GM12873 (cell line): ENCODE data around the gene EPHA7.
A peak's percentile ranks its signal among the peaks of the same experiment; 100 is the strongest.

Experiments
- TF ChIP-seq, protein P1 (sequence below): IDR thresholded peaks from 2 replicates; pipeline ENCODE4 v1.5.1; 2012; ENCODE audit warnings: low read depth, mild to moderate bottlenecking, moderate library complexity, low read length, control low read depth; ENCODE audit not compliant: insufficient read depth; ENCODE audit errors: missing control alignments

The EPHA7 gene

GRCh38 chr6:93424303-93425064 lies 5.1 kb upstream of the EPHA7 start:
- TF ChIP-seq, protein P1, sequence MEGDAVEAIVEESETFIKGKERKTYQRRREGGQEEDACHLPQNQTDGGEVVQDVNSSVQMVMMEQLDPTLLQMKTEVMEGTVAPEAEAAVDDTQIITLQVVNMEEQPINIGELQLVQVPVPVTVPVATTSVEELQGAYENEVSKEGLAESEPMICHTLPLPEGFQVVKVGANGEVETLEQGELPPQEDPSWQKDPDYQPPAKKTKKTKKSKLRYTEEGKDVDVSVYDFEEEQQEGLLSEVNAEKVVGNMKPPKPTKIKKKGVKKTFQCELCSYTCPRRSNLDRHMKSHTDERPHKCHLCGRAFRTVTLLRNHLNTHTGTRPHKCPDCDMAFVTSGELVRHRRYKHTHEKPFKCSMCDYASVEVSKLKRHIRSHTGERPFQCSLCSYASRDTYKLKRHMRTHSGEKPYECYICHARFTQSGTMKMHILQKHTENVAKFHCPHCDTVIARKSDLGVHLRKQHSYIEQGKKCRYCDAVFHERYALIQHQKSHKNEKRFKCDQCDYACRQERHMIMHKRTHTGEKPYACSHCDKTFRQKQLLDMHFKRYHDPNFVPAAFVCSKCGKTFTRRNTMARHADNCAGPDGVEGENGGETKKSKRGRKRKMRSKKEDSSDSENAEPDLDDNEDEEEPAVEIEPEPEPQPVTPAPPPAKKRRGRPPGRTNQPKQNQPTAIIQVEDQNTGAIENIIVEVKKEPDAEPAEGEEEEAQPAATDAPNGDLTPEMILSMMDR: peak; percentile 57

DNA sequence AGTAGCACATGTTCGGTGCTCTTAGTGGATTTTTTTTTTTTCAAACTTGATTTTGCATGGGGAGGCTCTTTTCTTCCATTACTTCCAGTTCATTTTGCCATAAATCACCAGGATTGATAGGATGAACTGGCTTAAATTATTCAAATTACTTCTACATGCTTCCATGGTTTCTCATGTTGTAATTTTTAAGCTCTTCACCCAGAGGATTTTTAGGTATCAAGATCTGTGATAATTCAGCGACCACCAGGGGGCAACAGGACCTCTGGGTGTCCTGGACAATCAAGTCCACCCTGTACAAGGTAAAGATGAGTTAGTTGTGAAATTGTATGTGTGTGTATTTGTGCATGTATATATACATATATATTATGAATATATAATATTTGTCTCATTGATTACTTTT lies 4.2 kb upstream of the EPHA7 start:
- TF ChIP-seq, protein P1: peak; percentile 47

- TF ChIP-seq, protein P1: no peak
These were observed 920 bp upstream of the EPHA7 start for GRCh38 chr6:93420163-93420795.

- TF ChIP-seq, protein P1: no peak
These were observed 703 bp downstream of the EPHA7 start for GRCh38 chr6:93418408-93419303.

DNA sequence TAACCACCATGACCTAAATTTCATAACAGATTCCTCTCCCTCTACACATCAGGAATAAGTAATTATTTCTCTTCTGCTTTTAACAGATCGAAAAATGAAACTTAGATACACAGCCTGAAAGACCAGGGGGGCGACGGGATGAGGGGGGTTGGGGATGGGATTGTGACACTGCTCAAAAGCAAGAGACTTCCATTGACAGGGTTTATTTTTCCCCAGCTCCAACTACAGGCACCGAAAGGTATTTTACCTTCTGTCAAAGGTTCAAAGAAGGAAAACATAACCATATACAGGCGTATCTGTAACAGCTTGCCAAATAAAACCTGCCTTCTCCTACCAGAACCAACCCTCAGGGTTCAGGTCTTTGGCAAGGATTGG lies 1.3 kb downstream of the EPHA7 start:
- TF ChIP-seq, protein P1: no peak

GRCh38 chr6:93417421-93418013 lies 1.8 kb downstream of the EPHA7 start:
- TF ChIP-seq, protein P1: no peak
